Activated T-helper 9 cell treated with anti-CD3 and anti-CD28 coated beads, Interleukin-2, amount 50 U/mL, for 16 hours (primary cell): ENCODE data around the gene PLEK2.

Source experiments
- DNase-seq: peaks from one replicate; pipeline ENCODE4 v3.0.0-alpha.2; 2020; ENCODE audit warnings: low read depth

Gene PLEK2

DNA sequence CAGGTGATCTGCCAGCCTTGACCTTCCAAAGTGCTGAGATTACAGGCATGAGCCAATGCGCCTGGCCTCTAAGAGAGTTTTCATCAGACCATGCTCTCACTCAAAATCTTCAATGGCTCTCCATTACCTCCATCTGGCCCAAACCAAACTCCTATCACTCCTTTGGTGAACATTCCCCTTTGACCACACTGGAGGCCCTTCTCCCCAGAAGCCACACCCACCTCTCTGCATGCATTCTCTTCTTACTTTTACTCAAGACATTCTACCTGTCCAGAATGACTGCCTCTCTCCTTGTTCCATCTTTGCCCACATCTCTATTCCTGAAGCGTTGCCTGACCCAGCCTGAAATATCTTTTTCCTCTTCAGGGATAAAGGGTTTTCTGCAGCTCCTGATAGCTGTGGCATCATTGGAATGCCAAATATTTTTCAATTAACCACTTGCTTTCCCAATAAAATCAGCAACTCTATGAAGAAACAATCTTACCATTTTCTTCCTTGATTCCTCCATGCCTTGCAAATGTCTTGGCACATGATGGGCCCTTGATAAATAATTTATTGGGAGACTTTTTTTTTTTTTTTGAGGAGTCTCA is 15.5 kb downstream of the PLEK2 start:
- DNase-seq, result no peak

DNA sequence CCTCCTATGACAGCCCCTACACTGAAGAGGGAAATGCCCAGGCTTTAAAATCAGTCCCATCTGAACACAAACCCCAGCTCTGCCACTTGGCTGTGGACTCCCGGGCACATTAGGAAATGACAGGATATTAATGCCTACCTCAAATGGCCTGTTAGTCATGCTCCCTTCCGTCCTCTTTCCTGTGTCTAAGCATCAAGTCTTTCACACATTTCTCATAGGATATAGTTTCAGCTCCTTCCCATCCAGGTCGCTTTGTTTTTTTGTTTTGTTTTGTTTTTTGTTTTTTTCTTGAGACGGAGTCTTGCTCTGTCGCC is 16.1 kb downstream of the PLEK2 start:
- DNase-seq, result no peak

DNA sequence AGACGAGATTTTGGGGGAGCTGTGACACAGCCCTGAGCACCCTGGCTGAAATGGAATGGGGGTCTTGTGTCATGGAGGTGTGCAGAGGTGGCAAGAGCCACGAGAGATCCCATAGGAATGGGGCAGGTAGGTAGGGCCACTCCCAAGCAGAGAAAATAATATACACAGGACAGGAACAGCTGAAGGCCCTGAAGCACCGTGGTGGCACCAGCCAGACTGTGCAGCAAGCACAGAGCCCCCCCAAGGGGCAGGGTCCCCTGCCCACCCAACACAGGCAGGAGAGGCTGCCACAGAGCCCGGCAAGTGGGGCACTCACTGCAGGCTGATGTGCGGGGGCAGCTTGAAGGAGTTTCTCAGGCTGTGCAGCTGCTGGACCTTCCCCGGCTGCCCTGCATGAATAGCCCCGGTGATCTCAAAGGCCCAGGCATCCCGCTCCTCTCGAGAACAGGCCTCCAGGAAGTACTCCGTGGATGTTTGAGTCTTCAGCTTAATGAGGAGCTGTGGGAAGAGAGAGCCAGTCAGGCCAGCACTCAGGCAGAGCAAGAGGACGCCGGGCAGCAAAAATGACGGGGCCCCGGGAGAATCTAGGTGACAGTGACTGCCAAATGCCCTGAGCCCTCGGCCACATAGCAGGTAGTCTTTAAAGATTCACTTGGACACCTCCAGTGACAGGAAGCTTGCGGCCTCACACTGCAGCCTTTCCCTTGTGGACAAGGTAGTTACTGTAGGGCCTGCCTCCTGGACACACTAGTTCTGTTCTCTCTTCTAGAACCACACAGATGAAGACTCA is 16.7 kb downstream of the PLEK2 start:
- DNase-seq, result no peak

DNA sequence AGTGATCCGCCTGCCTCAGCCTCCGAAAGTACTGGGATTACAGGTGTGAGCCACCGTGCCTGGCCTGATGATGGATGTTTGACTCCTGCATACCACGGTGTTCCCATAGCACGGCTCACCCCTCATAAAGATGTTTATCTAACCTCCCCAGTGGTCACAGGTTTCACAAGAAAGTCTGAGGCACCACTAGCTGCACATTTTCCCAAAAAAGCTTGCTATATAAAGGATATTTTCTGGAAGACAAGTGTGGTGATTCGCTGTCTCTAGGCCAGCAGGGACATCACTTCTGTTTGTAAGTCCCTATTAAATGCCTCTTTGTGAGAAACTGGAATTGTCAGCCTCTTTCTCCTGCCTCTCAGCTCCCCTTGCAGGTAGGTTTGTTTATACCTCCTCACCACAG is 18.3 kb downstream of the PLEK2 start:
- DNase-seq, result no peak

DNA sequence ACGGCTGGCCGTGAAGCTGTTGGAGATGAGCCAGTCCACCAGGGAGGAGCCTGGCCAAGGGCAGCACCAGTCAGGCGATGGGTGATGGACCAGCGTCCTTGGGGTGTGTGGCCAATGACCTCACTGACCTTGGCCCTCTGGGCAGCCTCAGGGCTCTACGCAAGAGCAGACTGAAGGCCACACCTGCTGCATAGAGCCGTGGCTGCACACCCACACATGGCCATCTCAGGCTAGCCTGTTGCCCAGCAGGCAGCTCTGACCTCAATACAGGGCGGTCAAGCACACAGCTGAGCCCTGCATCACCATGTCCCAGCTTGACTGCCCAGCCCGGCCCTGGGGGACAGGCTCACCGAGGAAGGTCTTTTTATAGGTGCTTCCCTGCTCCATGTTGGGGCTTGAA is 19.2 kb downstream of the PLEK2 start:
- no peak for DNase-seq

DNA sequence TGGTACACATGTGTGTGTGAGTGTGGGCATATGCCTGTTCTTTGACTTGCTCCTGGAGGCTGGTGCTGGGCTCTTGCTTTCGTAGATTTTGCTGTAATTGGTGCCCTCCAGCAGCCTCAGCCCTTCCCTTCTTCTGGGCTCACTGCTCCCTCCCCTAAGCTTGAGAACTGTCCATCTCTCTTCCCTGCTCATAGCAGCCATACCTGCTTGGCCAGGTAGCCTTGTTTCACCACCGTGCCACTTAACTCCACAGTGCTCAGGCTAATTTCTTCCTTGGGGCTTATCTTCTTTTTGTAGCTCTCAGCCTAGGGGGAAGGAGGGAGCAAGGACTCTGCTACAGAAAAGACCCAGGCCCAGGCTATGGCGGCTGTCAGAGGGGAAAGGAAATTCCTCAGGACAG is 19.8 kb downstream of the PLEK2 start:
- no peak for DNase-seq

DNA sequence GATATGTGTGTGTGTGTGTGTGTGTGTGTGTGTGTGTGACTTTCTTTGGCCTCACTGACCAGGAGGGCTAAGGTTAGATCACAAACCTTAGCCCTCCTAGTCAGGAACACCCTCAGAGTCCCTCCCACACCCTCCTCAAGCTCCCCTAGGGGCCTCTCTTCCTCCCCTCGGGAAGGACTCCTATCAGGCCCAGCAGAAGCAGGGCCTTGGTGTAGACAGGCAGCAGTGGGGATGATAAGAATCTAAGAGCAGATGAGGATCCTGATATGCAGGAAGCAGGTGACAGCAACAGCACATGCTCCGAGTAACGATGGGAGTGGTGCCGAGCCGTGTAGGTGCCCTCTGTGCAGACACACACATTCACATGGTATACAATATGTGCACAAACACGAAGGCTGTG is 20.7 kb downstream of the PLEK2 start:
- DNase-seq, result no peak

DNA sequence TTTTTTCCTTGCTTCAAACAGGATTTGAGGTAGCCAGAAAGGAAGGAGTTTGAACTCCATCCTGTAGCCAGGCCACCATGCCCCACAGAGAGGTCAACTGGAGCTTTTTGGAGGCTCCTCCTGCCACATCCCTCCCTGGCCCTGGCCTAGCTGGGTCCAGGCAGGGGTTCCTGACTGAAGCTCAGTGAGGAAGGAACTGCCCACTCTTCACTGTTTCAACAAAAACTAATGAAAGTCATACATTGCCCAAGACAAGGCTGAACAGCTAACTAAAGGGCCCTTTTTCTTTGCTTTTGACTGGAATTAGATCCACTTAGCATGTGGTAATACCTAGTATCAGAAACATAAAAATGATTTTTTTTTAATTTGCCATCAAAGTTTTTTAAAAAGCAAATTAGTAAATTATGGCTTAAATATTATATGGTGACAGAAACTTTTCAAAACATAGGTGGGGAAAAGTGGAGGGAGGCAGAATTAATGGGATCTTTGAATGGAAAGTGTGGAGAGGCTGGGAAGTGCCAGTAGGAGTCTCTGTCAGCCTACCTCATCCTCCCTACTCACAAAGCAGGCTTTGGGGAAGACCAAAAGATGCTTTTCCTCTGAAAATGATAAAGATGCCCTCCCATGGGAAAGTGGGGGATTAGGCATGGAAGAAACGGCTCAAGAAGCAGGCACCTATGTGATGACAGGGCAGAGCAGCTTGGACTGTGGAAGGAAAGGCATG is 22.0 kb downstream of the PLEK2 start:
- DNase-seq, result no peak

DNA sequence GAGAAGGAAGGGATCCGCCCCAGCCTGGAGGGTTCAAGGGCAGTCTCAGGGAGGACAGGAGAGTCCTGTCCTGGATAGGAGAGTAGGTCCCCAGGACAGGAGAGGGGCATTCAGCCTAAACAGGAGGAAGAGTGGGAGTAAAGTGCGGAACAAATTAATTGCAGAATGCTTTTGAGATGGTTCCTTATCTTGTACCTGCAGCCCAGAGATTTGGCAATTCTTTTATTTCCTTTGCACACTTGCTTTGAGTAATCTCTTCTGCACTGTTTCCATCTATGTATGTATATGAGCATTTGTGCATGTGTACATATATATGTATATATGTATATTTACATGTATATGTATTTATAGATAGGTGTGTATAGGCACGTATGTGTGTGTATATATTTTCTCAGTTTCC is 22.7 kb downstream of the PLEK2 start:
- no peak for DNase-seq

DNA sequence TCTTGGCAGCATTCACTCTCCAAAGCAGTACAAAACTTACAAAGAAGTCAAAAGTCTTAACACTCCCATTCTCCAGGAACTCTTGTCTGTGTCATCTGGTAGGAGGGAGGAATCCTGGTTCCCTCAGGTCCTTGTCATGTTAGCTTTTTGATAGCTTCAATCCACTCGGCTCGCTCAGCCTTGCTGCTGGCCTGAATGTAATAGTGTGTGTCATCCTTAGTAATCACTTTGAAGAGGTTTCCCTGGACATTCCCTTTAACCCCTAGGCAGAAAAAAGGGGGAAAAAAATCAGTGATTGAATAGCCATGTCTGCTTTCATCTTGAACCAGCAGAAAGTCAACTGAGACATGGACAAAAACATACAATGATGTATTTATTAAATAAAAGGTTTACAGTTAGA is 24.8 kb downstream of the PLEK2 start:
- DNase-seq, result no peak

DNA sequence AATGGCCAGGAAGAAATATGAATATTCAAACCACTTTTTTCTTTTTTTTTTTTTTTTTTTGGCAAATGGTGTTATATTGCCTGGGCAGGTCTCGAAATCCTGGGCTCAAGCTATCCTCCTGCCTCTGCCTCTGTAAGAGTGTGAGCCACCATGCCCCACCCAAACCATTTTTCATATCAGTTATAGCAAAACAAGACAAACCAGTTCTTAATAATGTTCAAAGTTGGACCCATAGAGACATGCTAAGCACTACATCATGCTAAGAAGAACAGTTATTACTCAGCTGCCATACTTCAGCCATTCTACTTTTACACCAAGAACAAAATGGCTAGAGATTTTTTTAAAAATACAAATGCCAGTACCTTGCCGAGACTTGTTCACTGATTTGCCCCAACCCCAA is 26.3 kb downstream of the PLEK2 start:
- no peak for DNase-seq

DNA sequence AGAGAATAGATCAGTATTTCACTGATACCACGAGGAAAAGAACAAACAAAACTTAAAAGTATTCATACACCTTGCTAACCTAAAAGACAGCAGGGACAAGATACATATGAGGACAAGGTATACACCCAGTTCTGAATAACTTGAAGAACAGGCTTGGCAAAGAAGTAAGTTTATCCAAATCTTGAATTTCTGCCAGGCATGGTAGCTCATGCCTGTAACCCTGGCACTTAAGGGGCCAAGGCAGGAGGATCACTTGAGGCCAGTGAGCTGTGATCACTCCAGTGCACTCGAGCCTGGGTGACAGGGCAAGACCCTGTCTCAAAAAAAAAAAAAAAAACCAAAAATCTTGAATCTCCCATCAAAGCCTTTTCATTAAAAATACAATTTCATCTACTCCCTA is 26.8 kb downstream of the PLEK2 start:
- no peak for DNase-seq

DNA sequence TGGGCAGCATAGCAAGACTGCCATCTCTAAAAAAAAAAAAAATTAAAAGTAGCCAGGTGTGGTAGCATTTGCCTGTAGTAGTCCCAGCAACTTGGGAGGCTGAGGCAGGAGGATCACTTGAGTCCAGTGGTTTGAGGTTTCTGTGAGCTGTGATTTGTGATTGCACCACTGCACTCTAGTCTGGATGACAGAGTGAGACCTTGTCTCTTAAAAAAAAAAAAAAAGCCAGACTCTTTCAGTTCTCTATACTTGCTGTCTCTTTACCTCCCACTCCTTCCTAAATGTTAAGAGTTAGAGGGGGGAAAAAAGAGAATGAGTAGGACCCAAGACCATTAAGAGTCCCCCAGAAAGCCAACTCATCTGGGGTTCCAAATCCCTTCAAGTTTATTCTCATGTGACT is 34.0 kb downstream of the PLEK2 start:
- no peak for DNase-seq

DNA sequence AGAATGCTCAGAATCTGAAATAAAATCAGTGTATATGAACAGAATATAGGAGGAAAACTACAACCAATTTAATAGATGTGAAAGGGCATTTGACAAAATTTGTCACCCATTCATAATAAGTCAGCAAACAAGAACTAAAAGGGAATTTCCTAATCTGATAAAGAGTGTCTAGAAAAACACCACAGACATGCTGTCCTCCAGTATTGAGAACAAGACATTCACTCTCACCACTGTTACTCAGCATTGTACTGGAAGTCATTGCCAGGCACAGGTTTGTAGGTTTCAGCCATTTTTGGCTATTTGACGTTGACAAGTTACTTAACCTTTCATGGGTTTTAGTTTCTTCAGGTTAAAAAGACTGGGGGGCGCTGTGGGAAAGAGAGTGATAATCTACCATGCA is 38.6 kb downstream of the PLEK2 start:
- DNase-seq, result no peak

DNA sequence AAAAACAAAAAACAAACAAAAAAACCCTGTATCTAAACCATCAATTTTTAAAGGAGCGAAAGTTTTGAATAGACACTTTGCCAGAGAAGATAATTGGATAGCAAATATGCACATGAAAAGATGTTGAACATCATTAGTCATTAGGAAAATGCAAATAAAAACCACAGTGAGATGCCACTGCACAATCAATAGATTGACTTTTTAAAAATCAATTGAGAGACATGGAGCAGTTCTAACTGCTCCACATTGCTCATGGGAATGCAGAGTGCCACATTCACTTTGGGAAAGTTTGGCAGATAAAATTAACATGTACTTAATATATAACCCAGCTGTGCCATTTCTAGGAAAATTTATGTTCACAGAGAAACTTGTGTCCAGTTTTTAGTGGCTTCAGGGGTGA is 39.1 kb downstream of the PLEK2 start:
- no peak for DNase-seq

DNA sequence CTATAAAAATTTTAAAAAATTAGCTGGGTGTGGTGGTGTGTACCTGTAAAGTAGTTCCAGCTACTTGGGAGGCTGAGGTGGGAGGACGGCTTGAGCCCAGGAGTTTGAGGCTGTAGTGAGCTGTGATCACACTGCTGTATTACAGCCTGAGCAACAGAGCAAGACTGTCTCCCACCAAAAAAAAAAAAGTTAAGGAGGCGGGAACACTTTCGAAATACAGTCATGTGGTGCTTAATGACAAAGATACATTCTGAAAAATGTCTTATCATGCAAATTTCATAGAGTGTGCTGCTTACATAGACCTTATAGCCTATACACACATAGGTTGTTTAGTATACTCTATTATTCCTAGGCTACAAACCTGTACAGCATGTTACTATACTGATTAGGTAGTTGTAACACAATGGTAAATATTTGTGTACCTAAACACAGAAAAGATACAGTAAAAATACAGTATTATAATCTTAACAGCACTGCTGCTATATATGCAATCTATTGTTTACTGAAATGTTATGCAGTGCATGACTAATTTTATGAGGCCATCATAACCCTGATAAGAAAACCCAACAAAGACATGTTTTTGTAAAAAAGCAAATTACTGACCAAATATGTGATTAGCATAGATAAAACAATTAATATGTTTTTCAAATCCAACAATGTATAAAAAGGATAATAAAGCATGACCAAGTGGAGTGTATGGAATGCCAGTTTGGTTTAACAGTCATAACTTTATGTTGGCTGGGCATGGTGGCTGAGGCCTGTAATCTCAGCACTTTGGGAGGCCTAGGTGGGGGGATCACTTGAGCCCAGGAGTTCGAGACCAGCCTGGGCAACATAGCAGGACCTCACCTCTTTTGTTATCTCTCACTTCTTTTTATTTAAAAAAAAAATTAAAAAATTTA is 40.5 kb downstream of the PLEK2 start:
- no peak for DNase-seq

DNA sequence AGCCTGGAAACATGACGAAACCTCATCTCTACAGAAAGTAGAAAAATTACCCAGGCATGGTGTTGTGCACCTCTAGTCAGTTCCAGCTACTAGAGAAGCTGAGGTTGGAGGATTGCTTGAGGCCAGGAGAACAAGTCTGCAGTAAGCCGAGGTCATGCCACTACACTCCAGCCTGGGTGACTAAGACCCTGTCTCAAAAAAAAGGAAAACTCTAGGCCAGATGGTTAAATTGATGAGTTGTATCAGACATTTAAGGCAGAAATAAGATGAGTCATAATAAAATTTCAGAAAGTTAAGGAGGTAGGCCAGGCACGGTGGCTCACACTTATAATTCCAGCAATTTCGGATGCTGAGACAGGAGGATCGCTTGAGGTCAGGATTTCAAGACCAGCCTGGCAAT is 41.1 kb downstream of the PLEK2 start:
- DNase-seq, result no peak

DNA sequence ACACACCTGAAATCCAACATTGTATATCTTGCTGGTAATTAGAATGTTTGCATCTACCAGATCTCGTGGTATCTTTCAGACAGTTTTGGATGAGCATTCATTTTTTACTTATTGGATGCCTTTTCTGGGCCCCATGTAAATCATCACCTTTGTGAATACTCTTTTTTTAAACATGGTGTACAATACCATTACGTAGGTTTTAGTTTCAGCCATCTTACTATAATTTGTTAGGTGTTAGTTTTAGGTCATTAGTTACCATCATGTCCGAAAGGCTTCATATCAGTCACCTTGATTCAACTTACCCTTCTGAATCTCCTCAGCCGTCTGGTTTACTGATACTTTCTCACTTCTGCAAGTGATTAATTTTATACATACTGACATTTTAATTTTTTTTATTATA is 46.5 kb downstream of the PLEK2 start:
- DNase-seq, result no peak

DNA sequence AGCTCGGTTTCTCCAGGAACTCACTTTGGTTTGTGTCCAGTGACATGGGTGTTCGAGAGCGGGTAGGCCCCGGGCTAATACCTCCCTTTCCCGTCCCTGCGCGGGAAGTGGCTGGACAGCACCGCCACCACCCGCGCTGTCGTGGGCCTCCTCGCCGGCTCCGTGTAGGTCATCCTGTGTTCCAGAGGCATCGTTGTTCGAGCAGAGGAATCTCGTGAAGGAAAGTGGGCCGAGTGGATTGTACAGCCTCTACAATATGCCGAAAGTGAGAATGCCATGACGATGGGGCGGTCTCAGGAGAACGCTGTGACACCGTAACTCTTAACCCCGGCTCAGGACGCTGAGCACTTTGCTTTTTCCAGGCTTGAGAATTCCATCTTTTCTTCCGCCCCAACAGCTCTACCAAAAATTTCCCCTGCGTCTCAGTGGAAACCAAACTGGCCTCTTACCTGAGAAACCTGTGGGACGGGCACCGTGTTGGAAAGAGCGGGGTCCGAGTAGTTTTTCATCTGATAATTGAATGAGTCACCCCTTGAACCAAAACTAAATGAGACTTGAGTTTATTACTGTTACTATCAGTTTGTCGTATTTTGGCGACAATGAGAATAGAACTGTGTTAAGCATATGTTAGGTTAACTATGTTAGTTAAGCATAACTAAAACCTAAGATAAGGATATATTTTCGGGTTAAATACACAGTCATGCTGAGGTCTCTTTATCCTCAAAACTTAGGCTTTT is 51.3 kb downstream of the PLEK2 start:
- DNase-seq, result no peak

DNA sequence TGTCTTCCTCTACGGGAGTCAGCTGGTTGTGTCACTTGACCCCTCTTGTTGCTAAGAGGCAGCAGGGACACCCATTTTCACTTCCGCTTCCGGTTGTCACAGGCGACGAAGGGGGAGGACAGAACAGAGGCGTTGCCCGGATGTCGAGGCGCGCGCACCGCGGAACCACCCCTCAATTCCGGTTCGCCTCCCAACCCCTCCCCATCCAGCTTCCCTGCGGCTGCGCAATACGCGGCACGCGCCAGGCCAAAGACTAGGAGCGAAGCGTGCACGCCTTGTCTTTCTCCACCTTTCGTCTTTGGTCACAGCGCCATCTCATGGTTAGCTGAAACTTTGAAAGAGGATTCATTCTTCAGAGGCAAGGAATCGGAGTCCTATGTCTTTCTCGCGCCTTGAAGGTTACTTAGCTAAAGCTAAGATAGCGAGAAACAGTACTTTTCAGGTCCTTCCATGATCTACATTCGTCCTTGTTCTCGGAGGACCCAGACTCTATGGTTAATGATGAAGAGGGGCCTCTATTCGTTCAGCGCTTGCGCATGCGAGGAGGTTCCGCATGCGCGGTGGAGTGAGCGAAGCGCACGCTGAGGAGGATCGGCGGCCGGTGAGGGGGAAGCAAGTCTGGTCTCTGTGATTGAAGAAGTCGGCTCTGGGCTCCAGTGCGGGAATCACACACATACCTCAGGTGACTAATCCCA is 52.0 kb downstream of the PLEK2 start, which contains the start of the genes ATP6V1D and EIF2S1:
Gene ATP6V1D (minus strand): TSS at position 30 of the 695 bp plus-strand sequence. CDS start 106 bp downstream, outside the sequence.
Gene EIF2S1 (plus strand): TSS at position 554 of the 695 bp plus-strand sequence. CDS start 4,440 bp downstream, outside the sequence.
- peak; percentile 99 for DNase-seq
